Lower leg skin (tissue), 3 donors: ENCODE results near the gene C16orf78.

Experiments used
- CTCF ChIP-seq, 3 donors: fragments of 450-650 bp; IDR thresholded peaks; one replicate each; pipeline ENCODE4 v1.5.1; 2016; ENCODE audit warnings: antibody characterized with exemption in 3 of 3, mild to moderate bottlenecking in 3 of 3, moderate library complexity in 2 of 3
- POLR2A ChIP-seq, 2 donors: fragments of 450-650 bp; IDR thresholded peaks; one replicate each; pipeline ENCODE4 v1.6.1; 2016 to 2017; ENCODE audit warnings: antibody characterized with exemption in 2 of 2, mild to moderate bottlenecking in 1 of 2, moderate library complexity in 1 of 2

GRCh38 chr16:49335828-49336227 is 37.8 kb upstream of the C16orf78 start:
- TF ChIP-seq CTCF (IDR thresholded peaks at IDR 0.05) (no peak), POLR2A (IDR thresholded peaks at IDR 0.05) (no peak)
